Neural progenitor cell (in vitro differentiated cells): ENCODE results near the gene PERM1. TPM values are rescaled to one million over a fixed set of nuclear protein-coding genes. Genes with fewer than 3 reads are reported as not detected.
A peak's percentile ranks its signal among the peaks of the same experiment; 100 is the strongest.

Experiments used
- DNase-seq: peaks from one replicate; pipeline ENCODE4 v3.0.0-alpha.2; 2016; ENCODE audit warnings: low spot score
- H2AFZ ChIP-seq: fragments of 200-600 bp; sonication (generic); replicated peaks from 2 replicates; pipeline ENCODE4 v1.6.1; 2016; ENCODE audit warnings: antibody characterized with exemption
- H3F3A ChIP-seq: fragments of 200-600 bp; sonication (generic); 2 replicates; pipeline ENCODE4 v1.6.1; 2016; ENCODE audit warnings: antibody characterized with exemption, low read depth
- H3K27ac ChIP-seq: fragments of 200-600 bp; sonication (generic); 2 replicates; pipeline ENCODE4 v1.5.1; 2016; ENCODE audit warnings: mild to moderate bottlenecking
- H3K27me3 ChIP-seq: fragments of 200-600 bp; sonication (generic); 2 replicates; pipeline ENCODE4 v1.6.1; 2016; ENCODE audit warnings: mild to moderate bottlenecking, moderate library complexity
- H3K36me3 ChIP-seq: fragments of 200-600 bp; sonication (generic); 2 replicates; pipeline ENCODE4 v1.5.1; 2016
- H3K4me1 ChIP-seq: fragments of 200-600 bp; sonication (generic); 2 replicates; pipeline ENCODE4 v1.6.1; 2016; ENCODE audit warnings: mixed run types
- H3K4me2 ChIP-seq: fragments of 200-600 bp; sonication (generic); 2 replicates; pipeline ENCODE4 v1.6.1; 2016
- H3K4me3 ChIP-seq: fragments of 200-600 bp; sonication (generic); 2 replicates; pipeline ENCODE4 v1.5.1; 2016
- H3K79me2 ChIP-seq: fragments of 200-600 bp; sonication (generic); 2 replicates; pipeline ENCODE4 v1.6.1; 2016; ENCODE audit warnings: low read depth
- H3K9ac ChIP-seq: fragments of 200-600 bp; sonication (generic); 2 replicates; pipeline ENCODE4 v1.6.1; 2016
- H3K9me3 ChIP-seq: fragments of 200-600 bp; sonication (generic); 2 replicates; pipeline ENCODE4 v1.5.1; 2016; ENCODE audit warnings: low read depth
- H4K20me1 ChIP-seq: fragments of 200-600 bp; sonication (generic); 2 replicates; pipeline ENCODE4 v1.6.1; 2016; ENCODE audit warnings: low read depth
- H3K27ac Mint-ChIP-seq: 3 replicates; pipeline ENCODE4 v1.8.0; 2021; ENCODE audit warnings: mixed read lengths
- H3K27me3 Mint-ChIP-seq: 2 replicates; pipeline ENCODE4 v1.8.0; 2022; ENCODE audit warnings: low read depth, mild to moderate bottlenecking, inconsistent platforms, moderate library complexity, mixed read lengths; ENCODE audit not compliant: insufficient read depth
- H3K36me3 Mint-ChIP-seq: 3 replicates; pipeline ENCODE4 v1.8.0; 2021; ENCODE audit warnings: mixed read lengths
- H3K4me1 Mint-ChIP-seq: 3 replicates; pipeline ENCODE4 v1.8.0; 2021; ENCODE audit warnings: mixed read lengths
- H3K4me3 Mint-ChIP-seq: 3 replicates; pipeline ENCODE4 v1.8.0; 2021; ENCODE audit warnings: mild to moderate bottlenecking, moderate library complexity, mixed read lengths
- H3K9me3 Mint-ChIP-seq: 3 replicates; pipeline ENCODE4 v1.8.0; 2020; ENCODE audit warnings: mixed read lengths
- EZH2 ChIP-seq: fragments of 200-600 bp; sonication (generic); IDR thresholded peaks from 2 replicates; pipeline ENCODE4 v1.6.1; 2017; ENCODE audit warnings: antibody characterized with exemption, mild to moderate bottlenecking, moderate library complexity
- EZH2phosphoT487 ChIP-seq: fragments of 200-600 bp; sonication (generic); IDR thresholded peaks from 2 replicates; pipeline ENCODE4 v1.6.1; 2017; ENCODE audit warnings: antibody characterized with exemption
- total RNA-seq: library from RNA; depleted of rRNA; stranded (reverse); fragments of >200 nt; gene quantifications from 2 replicates; pipeline ENCODE4 v1.2.3, GENCODE V29; 2015; ENCODE audit warnings: low replicate concordance
- TF ChIP-seq, protein P1 (sequence below): fragments of 200-600 bp; sonication (generic); IDR thresholded peaks from 2 replicates; pipeline ENCODE4 v1.5.1; 2017; ENCODE audit warnings: antibody characterized with exemption, mild to moderate bottlenecking

Gene PERM1
- total RNA-seq, 1 donor from 2014 or later = not detected

DNA sequence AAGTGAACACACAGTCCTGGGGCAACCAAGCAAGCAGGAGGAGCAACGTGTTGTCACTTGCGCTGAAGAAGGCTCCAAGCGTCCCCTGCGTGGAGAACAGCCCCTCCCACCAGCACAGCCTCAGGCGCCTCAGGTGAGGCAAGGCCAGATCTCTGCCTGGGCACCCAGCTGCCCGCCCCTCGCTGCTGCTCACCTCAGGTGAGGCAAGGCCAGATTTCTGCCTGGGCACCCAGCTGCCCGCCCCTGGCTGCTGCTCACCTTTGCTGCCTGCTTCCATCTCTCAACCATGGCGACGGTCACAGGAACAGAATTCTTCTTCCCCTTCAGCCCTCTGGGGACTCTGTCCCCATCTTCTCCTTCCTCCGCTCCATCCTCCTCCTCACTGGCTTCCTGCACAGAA, 25.3 kb downstream of the PERM1 start:
- no peak for DNase-seq
- peaks cover 34% of the 10 kb centered on the region for H4K20me1 ChIP-seq
- no peaks in the 10 kb centered on the region for H3K9me3 Mint-ChIP-seq
- no peak overlapping the region for H3K27ac ChIP-seq
- H3K4me3 Mint-ChIP-seq = peak overlapping the region; percentile 27
- no peaks in the 10 kb centered on the region for H3K9me3 ChIP-seq
- H3K4me3 ChIP-seq = no peak overlapping the region
- H3K36me3 ChIP-seq = no peaks in the 10 kb centered on the region
- no peak overlapping the region for H3K9ac ChIP-seq
- peaks cover 4% of the 10 kb centered on the region for H3K4me1 ChIP-seq
- peaks cover 8% of the 10 kb centered on the region for H3K4me1 Mint-ChIP-seq
- H3K4me2 ChIP-seq = no peak overlapping the region
- H3F3A ChIP-seq = no peaks in the 10 kb centered on the region
- no peak overlapping the region for H3K27ac Mint-ChIP-seq
- H3K79me2 ChIP-seq = peaks cover 22% of the 10 kb centered on the region
- no peak overlapping the region for H2AFZ ChIP-seq
- H3K27me3 Mint-ChIP-seq = peaks cover 8% of the 10 kb centered on the region
- peaks cover 25% of the 10 kb centered on the region for H3K27me3 ChIP-seq
- no peak for TF ChIP-seq EZH2
- TF ChIP-seq, protein P1, sequence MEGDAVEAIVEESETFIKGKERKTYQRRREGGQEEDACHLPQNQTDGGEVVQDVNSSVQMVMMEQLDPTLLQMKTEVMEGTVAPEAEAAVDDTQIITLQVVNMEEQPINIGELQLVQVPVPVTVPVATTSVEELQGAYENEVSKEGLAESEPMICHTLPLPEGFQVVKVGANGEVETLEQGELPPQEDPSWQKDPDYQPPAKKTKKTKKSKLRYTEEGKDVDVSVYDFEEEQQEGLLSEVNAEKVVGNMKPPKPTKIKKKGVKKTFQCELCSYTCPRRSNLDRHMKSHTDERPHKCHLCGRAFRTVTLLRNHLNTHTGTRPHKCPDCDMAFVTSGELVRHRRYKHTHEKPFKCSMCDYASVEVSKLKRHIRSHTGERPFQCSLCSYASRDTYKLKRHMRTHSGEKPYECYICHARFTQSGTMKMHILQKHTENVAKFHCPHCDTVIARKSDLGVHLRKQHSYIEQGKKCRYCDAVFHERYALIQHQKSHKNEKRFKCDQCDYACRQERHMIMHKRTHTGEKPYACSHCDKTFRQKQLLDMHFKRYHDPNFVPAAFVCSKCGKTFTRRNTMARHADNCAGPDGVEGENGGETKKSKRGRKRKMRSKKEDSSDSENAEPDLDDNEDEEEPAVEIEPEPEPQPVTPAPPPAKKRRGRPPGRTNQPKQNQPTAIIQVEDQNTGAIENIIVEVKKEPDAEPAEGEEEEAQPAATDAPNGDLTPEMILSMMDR = no peak
- no peak for TF ChIP-seq EZH2phosphoT487
- peaks cover 12% of the 10 kb centered on the region for H3K36me3 Mint-ChIP-seq

DNA sequence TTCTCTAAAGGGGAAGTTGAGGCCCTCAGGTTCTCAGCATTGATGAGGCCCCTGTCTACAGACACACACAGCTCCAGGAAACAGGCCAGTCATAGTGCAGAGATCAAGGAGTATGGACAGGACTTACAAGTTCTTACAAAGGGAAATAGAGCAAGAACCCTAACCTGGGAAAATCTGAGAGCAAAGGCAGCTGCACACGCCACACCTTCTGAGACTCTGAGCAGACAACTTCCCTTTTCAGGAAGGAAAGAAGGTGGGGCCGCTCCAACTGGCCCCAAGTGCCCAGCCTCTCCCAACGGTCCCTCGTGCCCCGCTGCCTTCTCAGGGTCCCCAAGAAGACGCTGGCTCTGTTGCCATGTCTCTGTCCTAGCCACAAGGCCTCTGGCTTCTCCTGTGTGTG, 26.4 kb downstream of the PERM1 start:
- Mint-ChIP-seq H3K36me3 (peaks cover 19% of the 10 kb centered on the region), H3K4me3 (no peak overlapping the region), H3K4me1 (peaks cover 11% of the 10 kb centered on the region), H3K9me3 (no peaks in the 10 kb centered on the region), H3K27me3 (peaks cover 9% of the 10 kb centered on the region), H3K27ac (no peak overlapping the region)
- TF ChIP-seq EZH2 = no peak
- TF ChIP-seq EZH2phosphoT487 = no peak
- TF ChIP-seq, protein P1 = no peak
- H4K20me1 ChIP-seq = peaks cover 38% of the 10 kb centered on the region
- H3K4me3 ChIP-seq = no peak overlapping the region
- H3K4me2 ChIP-seq = no peak overlapping the region
- no peak overlapping the region for H3K27ac ChIP-seq
- H3K9ac ChIP-seq = no peak overlapping the region
- peaks cover 4% of the 10 kb centered on the region for H3K4me1 ChIP-seq
- peaks cover 22% of the 10 kb centered on the region for H3K79me2 ChIP-seq
- no peaks in the 10 kb centered on the region for H3K36me3 ChIP-seq
- DNase-seq = no peak
- H3F3A ChIP-seq = no peaks in the 10 kb centered on the region
- H3K9me3 ChIP-seq = no peaks in the 10 kb centered on the region
- peaks cover 14% of the 10 kb centered on the region for H3K27me3 ChIP-seq
- no peak overlapping the region for H2AFZ ChIP-seq

DNA sequence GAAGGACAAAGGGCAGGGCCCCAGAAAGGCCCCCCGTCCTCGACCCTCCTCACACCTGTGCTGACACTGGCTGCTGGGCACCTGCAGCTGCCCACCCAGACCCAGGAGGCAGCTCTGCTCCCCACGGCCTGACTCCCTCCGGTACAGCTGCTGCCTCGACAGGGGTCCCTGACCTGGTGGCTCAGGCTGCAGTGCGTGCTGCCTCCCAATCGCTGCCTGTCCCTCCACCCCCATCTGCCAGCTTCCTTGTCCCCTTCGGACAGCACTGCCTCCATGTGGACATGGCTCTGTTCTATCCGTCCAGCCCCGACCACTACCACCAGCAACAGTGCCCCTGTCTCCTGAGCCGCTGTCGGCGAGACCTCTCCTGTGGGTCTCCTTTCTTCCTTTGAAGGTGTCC, 27.0 kb downstream of the PERM1 start:
- H3K79me2 ChIP-seq = peaks cover 22% of the 10 kb centered on the region
- H4K20me1 ChIP-seq = peaks cover 43% of the 10 kb centered on the region
- no peak for DNase-seq
- H3K4me1 Mint-ChIP-seq = peaks cover 11% of the 10 kb centered on the region
- no peak overlapping the region for H3K4me3 Mint-ChIP-seq
- H2AFZ ChIP-seq = no peak overlapping the region
- no peaks in the 10 kb centered on the region for H3F3A ChIP-seq
- no peak overlapping the region for H3K27ac ChIP-seq
- no peaks in the 10 kb centered on the region for H3K9me3 Mint-ChIP-seq
- no peaks in the 10 kb centered on the region for H3K9me3 ChIP-seq
- H3K27me3 Mint-ChIP-seq = peaks cover 6% of the 10 kb centered on the region
- H3K4me2 ChIP-seq = no peak overlapping the region
- H3K36me3 Mint-ChIP-seq = peaks cover 25% of the 10 kb centered on the region
- no peak overlapping the region for H3K9ac ChIP-seq
- peaks cover 8% of the 10 kb centered on the region for H3K27me3 ChIP-seq
- H3K4me3 ChIP-seq = no peak overlapping the region
- peaks cover 4% of the 10 kb centered on the region for H3K4me1 ChIP-seq
- H3K27ac Mint-ChIP-seq = no peak overlapping the region
- H3K36me3 ChIP-seq = no peaks in the 10 kb centered on the region
- TF ChIP-seq EZH2 (no peak), EZH2phosphoT487 (no peak)
- TF ChIP-seq, protein P1 = no peak
